ENCODE results near the gene KRT72.
A peak's percentile ranks its signal among the peaks of the same experiment; 100 is the strongest.

Gene KRT72

DNA sequence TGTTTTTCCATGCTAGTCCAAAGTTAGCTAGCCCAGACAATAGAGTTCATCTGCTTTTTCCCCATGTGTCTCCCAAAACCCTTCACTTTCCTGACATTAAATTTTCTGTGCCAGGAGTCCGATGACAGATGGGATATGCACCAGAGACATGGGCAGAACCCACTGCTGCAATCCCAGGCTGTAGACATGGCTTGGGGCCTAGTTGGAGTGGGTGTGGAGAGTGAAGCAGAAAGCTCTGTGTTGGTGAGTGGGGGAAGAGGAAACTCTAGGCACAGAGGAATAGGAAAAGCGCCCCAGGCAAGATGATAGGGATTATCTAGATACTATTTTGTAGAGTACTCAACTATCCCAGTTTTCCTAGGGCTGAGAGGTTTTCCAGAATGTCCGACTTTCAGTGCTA, 22.8 kb downstream of the KRT72 start:
- DNase-seq (ENCODE audit: low spot score): no peak

DNA sequence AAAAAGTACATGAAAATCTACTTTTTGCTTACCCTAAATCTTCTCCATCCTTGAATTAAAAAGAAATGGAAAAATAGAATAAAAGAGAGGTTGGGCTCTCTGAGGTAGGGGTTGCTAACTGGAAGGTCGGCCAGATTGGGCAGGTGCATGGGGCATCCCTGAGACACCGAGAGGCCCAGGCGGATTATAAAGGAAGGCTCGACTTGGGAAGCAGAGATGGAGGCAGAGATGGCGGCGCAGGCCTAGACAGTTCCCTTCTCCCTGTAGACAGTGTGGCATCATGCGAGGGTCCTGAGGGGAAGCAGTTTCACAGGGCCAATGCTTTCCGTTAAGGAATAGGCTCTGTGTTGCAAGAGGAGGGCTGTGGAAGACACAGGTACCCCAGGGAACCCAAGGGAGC, 23.9 kb downstream of the KRT72 start:
- DNase-seq (ENCODE audit: low spot score): no peak

- no peak for DNase-seq (ENCODE audit: low spot score)
Measured at GRCh38 chr12:52575948-52576347, 25.3 kb downstream of the KRT72 start.

DNA sequence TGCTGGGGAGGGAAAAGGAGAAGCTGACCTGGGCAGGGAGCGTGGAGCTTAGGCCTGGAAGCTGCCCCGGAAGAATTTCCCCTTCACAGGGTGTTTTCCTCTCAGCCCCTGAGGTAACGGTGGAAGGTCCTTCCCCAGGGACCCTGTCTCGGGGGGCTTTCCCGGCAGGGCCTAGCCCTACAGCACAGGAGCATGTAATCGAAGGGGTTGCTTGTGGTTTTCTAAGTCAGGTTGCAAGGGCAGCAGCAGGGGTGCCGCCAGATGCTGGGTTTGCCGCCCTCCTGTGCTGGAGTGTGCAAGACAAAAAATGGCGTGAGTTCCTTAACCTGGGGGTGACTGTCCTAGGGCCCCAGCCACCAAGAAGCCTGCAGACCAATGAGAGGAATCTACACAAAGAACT, 26.0 kb downstream of the KRT72 start:
- DNase-seq (ENCODE audit: low spot score): no peak

DNA sequence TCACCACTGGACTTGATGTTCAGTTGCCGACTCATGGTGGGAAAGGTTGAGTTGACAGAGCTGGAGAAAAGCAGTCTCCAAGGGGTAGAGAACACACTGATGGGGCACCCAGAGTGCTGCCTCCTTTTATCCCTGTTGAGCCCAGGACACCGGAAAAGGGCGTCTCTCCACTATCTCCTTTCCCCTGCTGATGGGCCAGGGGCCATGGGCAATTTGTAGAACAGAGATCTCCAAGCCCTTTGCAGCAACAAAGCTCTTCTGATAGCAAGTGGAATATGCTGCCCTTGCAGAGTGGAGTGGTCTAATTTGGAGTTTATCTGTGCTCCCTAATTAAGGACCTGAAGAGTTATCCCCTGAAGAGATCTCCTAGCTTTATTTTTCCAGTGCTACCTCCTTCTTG, 27.5 kb downstream of the KRT72 start, which contains the start of gene KRT74:
Gene KRT74, minus strand, starts transcription at position 101 of the 400 bp plus-strand sequence. Its CDS starts 66 bp downstream, at position 35.
- DNase-seq (ENCODE audit: low spot score): no peak

DNA sequence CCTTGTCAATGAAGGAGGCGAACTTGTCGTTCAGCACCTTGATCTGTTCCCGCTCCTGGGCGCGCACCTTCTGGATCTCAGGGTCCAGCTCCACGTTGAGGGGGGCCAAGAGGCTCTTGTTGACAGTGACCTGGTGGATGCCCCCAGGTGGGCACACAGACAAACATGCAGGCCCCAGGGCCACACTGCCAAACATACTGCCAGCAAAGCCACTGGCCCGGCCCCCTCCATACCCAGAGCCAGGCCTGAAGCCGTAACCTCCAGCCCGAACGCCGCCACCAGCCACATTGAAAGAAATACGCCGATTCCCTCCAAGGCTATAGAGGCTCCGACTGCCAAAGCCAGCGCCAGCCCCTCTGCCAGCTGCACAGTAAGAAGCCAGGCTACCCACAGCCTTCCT, 28.0 kb downstream of the KRT72 start:
- DNase-seq (ENCODE audit: low spot score): no peak

DNA sequence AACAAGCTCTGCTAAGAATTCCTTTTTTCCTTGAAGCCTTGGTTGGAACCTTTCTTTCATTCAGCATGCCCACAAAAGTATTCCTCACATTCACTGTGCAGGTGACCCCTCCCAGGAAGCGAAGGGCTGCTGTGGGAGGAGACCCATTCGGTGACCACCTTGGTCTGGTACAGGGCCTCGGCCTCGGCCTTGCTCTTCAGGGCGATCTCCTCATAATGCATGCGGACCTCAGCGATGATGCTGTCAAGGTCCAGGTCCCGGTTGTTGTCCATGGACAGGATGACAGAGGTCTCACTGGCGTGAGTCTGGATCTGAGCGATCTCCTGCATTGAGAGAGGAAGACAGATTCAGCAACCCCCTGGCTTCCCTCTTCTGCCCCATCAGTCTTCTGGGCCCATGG, 30.8 kb downstream of the KRT72 start:
- no peak for DNase-seq (ENCODE audit: low spot score)

DNA sequence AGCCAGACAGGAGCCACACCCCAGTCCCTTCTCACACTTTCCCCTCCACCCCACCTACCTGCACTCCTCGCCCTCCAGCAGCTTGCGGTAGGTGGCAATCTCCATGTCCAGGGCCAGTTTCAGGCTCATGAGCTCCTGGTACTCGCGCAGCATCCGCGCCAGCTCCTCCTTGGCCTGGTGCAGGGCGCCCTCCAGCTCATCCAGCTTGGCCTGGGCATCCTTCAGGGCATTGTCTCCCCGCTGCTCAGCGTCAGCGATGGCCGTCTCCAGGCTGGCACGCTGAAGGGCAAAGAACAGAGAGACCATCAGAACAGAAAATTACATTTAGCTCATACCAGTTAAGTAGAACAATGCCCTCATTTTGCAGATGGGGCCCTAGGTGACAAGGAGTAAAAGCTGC, 33.2 kb downstream of the KRT72 start:
- no peak for DNase-seq (ENCODE audit: low spot score)

DNA sequence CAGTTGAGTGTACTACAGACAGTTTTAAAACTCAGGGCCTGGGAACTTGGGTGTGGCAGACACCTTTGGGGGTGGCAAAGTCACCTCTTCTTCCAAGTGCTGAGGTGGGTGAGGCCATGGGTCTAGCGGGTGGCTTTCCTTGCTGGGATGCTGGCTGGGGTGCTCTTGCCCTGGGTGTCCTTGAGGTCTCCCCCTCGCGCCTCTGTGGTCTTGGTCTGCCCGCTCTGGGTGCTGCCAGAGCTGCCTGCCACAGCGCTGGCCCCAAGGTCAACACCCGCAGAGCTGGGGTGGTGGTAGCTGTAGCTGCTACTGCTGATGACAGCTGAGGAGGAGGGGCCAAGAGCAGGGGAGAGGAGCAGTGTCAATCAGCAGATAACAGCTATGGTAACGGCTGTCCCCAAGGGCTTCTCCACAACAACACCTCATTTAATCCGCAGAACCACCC, 34.4 kb downstream of the KRT72 start:
- DNase-seq (ENCODE audit: low spot score): no peak

DNA sequence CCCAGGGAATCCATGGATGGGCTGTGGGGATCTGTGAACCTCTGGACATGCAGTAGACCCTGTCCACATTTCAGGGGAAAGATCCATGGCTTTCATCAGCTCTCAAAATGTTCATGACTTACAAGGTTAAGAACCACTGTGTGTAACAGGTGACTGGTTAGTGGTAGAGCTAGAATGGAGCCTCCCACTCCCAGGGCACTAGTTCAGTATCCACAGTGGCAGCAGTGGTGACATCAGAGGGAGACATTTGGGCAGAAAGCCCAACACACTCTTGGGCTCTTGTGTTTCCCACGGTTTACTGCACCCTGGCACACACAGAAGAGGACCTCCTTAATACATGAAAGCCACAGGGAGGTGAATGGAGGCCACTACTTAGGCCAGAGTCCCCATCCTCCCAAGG, 36.7 kb downstream of the KRT72 start:
- no peak for DNase-seq (ENCODE audit: low spot score)

- DNase-seq (ENCODE audit: low spot score): peak; percentile 44
Measured at GRCh38 chr12:52561880-52562449, 39.3 kb downstream of the KRT72 start.

GRCh38 chr12:52559979-52560378, 41.3 kb downstream of the KRT72 start:
- no peak for DNase-seq (ENCODE audit: low spot score)

DNA sequence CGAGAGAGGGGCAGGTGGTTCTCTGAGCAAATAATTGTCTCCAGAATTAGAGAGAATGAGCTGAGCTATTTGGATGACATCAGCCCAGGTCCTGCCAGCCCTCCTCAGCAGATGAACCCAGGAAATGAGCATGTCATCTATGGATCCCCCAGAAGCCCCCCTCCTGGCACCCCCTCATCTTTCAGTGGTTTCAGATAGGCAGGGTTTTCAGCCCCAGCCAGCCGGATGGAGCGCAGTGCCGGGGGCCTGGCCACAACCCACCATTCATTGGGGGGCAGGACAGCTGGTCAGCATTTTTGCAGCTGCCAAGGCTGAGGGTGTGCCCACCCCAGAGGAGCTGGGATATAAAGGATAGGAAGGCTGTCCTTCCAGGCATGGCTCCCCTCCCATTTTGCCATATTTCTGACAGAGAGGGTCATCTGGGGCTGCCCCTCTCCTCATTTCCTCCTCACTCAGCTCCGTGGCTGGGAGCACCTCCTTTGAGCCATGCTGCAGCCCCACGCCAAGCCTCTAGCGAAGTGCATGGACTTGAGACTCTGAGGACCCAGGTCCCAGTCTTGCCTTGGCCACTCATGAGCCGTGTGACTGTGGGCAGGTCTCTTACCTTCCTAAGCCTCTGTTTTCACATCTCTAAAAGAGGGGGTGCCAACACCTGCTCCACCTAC, 42.4 kb downstream of the KRT72 start:
- DNase-seq (ENCODE audit: low spot score): no peak

DNA sequence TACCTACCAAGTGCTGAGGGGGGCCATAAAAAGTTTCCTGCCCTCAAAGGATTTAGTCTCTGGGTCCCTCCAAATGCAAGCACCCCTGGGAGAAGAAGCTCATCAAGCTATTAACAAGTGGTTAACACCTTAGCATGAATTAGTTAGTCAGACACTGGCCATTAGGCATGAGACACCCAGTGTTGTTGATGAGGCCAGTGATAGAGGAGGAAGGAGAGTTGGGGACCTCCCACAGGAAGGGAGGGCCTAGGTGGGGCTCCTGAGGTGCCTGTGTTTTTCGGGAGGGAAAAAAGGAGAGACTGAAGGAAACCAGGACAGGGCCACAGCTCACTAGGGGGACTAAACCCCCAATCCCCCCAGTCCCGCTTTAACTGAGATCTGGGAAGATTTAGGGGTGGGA, 43.8 kb downstream of the KRT72 start:
- no peak for DNase-seq (ENCODE audit: low spot score)

- no peak for DNase-seq (ENCODE audit: low spot score)
Measured at GRCh38 chr12:52555577-52555976, 45.7 kb downstream of the KRT72 start.

DNA sequence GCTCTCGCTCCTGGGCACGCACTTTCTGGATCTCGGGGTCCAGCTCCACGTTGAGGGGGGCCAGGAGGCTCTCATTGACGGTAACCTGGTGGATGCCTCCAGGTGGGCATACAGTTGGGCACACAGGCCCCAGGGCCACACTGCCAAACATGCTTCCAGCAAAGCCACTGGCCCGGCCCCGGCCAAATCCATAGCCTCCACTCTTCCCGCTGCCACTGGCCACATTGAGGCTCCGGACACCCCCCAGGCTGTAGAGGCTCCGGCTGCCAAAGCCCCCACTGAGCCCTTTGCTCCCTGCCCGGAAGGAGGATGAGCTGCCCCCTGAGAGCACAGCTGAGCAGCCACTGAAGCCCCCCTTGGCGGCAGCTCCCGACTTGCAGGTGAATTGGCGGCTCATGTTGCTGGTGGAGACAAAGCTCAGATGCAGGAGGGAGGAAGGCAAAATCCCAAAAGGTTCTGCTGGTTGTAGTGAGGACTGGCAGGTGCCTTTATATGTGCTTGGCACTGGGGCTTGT, 48.5 kb downstream of the KRT72 start, which contains the start of gene KRT71:
Gene KRT71, minus strand, starts transcription at position 465 of the 515 bp plus-strand sequence. Its CDS starts 68 bp downstream, at position 397.
- no peak for DNase-seq (ENCODE audit: low spot score)

- no peak for DNase-seq (ENCODE audit: low spot score)
Measured at GRCh38 chr12:52552055-52552454, 49.2 kb downstream of the KRT72 start.

DNA sequence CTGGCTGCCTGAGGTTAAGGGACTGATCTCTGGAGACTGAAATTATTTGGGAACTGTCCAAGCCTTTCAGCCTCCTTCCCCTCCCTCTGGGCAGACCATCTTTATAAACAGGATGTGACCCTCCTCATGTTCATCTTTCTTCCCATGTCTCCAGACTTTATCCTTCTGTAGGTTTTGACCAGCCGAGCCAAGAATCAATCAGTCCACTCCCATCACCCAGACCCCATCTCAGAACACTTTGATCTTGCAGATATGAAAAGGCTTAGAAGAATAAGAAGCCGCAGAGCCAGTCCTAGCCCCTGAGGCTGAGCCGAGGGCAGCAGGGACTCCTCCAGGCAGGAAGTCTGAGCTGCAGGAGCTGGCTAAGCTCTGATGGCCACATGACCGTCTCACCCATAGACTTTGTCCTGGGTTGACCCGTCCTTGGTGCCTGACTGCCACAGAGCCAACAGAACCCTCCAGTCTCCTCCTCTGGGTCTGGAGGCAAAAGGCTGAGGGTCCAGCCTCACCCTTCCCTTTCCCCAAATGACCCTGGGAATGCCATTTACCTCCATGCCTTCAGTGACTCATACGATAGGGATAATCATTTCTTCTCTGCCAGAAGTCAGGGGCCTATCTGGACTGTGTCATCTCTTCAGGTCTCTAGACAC, 49.9 kb downstream of the KRT72 start:
- no peak for DNase-seq (ENCODE audit: low spot score)

DNA sequence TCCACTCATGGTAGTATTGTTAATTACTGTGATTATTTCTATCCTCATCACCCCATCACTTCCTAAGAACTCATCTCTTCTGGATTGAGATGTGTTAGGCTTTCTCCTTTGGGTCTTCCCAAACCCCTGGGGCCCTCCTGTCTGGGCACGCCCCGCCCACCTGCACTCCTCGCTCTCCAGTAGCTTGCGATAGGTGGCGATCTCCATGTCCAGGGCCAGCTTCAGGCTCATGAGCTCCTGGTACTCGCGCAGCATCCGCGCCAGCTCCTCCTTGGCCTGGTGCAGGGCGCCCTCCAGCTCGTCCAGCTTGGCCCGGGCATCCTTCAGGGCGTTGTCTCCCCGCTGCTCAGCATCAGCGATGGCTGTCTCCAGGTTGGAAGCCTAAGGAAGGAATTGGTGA, 55.1 kb downstream of the KRT72 start:
- no peak for DNase-seq (ENCODE audit: low spot score)

DNA sequence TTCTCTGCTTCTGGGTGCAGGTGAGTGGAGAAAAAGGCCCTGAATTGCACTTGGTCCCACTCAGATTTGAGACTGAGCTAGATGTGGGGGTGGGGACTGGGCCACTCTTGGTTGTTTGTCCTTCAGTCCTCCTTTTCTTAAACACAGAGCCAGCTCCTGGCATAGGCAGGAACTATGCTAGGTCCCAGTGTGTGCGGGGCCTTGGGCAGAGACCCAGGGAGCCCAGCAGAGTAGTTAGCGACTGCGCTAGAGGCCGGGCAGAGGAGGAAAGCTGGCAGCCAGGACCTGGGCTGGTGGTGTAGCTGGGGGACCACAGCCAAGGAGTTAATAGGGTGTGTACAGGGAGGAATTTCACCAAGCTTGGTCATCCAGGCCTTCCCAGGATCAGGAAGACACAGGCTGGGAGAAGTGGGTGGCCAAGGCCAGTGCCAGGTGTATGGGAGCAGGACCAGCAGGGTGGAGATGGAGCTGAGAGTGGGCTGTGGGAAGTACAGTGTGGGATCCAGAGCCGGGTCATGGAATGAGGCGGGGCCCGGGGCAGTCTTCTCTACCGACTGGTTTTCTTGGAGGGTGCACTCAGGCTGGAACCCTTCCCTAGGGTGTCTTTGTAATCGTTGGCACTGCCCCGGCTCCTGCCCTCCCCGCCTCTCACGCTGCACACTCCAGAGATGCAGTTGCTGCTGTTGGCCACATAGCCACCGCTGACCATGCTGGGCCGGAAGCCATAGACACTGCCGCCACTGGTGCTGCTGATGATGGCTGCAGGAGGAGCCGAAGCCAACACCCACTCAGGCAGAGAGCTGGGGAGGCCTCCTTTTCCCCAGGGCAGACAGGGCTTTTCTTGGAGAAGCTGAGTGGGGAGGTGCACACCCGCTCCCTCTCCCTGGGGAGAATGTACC, 57.0 kb downstream of the KRT72 start:
- DNase-seq (ENCODE audit: low spot score): peak; percentile 21

- DNase-seq (ENCODE audit: low spot score): no peak
Measured at GRCh38 chr12:52542785-52543318, 58.4 kb downstream of the KRT72 start.

- DNase-seq (ENCODE audit: low spot score): no peak
Measured at GRCh38 chr12:52542157-52542556, 59.1 kb downstream of the KRT72 start.

All from HuH-7 (cell line).